Fibroblast of lung (primary cell): ENCODE measurements around the gene TOMM6. TPM values are rescaled to one million over a fixed set of nuclear protein-coding genes. Genes with fewer than 3 reads are reported as not detected.

Experiments used
- DNase-seq, 2 donors: peaks; one replicate each; pipeline versions ENCODE4 v3.0.0 to v3.0.0-alpha.2; 2010; ENCODE audit warnings: low read depth in 2 of 2
- H2AFZ ChIP-seq: 2 replicates; pipeline ENCODE4 v1.5.1; 2012; ENCODE audit warnings: low read length, control low read depth, inconsistent platforms
- H3K27ac ChIP-seq: 2 replicates; pipeline ENCODE4 v1.5.1; 2011; ENCODE audit warnings: low read length, control low read depth; ENCODE audit not compliant: insufficient read depth
- H3K27me3 ChIP-seq: 2 replicates; pipeline ENCODE4 v1.5.1; 2011; ENCODE audit warnings: mild to moderate bottlenecking, low read length; ENCODE audit not compliant: control insufficient read depth, insufficient read depth
- H3K36me3 ChIP-seq: 2 replicates; pipeline ENCODE4 v1.5.1; 2011; ENCODE audit warnings: low read length; ENCODE audit not compliant: control insufficient read depth, insufficient read depth
- H3K4me1 ChIP-seq: 2 replicates; pipeline ENCODE4 v1.5.1; 2011; ENCODE audit warnings: low read length; ENCODE audit not compliant: control insufficient read depth, insufficient read depth; ENCODE audit errors: extremely low read depth
- H3K4me2 ChIP-seq: 2 replicates; pipeline ENCODE4 v1.5.1; 2011; ENCODE audit warnings: low read length, control low read depth; ENCODE audit not compliant: insufficient read depth; ENCODE audit errors: extremely low read depth
- H3K4me3 ChIP-seq, 4 experiments: fragments of 200-600 bp in 1 of 4; sonication (generic) in 1 of 4; replicated peaks in 1 of 4; 2 replicates each; pipeline ENCODE4 v1.5.1; 2011 to 2016; ENCODE audit warnings: low read length in 4 of 4, low read depth in 3 of 4, mild to moderate bottlenecking in 3 of 4, control low read depth in 2 of 4, inconsistent platforms in 1 of 4, mixed read lengths in 1 of 4; ENCODE audit not compliant: insufficient read depth in 1 of 4; ENCODE audit errors: control extremely low read depth in 1 of 4
- H3K79me2 ChIP-seq: 2 replicates; pipeline ENCODE4 v1.5.1; 2012; ENCODE audit warnings: mild to moderate bottlenecking, low read length, inconsistent platforms; ENCODE audit not compliant: control insufficient read depth, insufficient read depth
- H3K9ac ChIP-seq: 2 replicates; pipeline ENCODE4 v1.5.1; 2011; ENCODE audit warnings: mild to moderate bottlenecking, low read length, control low read depth; ENCODE audit not compliant: insufficient read depth
- H3K9me3 ChIP-seq: 2 replicates; pipeline ENCODE4 v1.5.1; 2012; ENCODE audit warnings: low read depth, low read length; ENCODE audit not compliant: control insufficient read depth, insufficient read depth
- H4K20me1 ChIP-seq: 2 replicates; pipeline ENCODE4 v1.5.1; 2011; ENCODE audit warnings: low read length; ENCODE audit not compliant: control insufficient read depth, insufficient read depth; ENCODE audit errors: extremely low read depth
- EZH2 ChIP-seq: IDR thresholded peaks from 2 replicates; pipeline ENCODE4 v1.5.1; 2012; ENCODE audit warnings: low read length, control low read depth, mild to moderate bottlenecking; ENCODE audit errors: missing control alignments
- polyA plus RNA-seq, 2 donors: library from polyadenylated mRNA; depleted of rRNA in 1 of 2; stranded (reverse) in 1 of 2; unstranded in 1 of 2; fragments of >200 nt; gene quantifications; 2 replicates each; pipeline ENCODE4 v1.2.1, GENCODE V29; 2011 to 2012; ENCODE audit warnings: missing spikeins in 1 of 2
- total RNA-seq: library from RNA; depleted of rRNA; stranded (reverse); fragments of >200 nt; gene quantifications from 2 replicates; pipeline ENCODE4 v1.2.1, GENCODE V29; 2014
- TF ChIP-seq, protein P1 (sequence below), 2 donors: IDR thresholded peaks in 1 of 2; conservative IDR thresholded peaks in 1 of 2; 1 replicate in 1 of 2; 2 replicates in 1 of 2; pipeline ENCODE4 v1.5.1; 2011 to 2012; ENCODE audit warnings: low read length in 2 of 2, control low read depth in 1 of 2, inconsistent platforms in 1 of 2, low read depth in 1 of 2, mild to moderate bottlenecking in 1 of 2

The TOMM6 gene
- total and polyA plus RNA-seq, 2 donors (not counting 1 experiment from before 2014, with no cell fraction given): 54.7 to 324 TPM

DNA sequence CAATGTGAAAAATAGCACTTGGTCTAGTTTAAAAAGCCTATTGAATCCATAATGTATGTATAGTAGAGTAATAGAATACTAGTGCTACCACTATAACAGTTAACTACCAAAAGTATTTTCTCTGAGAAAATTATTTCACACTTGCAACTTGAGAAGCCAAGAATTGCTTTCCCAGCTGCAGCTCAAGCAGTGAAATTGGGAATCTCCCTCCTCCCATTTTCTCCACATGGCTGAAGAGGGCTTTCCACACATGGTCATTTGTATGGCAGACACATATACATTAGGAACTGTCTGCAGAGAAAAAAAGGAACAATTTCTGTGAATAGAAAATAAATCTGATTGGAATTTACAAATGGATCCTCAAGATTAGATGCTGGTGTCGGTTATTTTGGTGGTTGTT is 34.5 kb downstream of the TOMM6 start:
- Histone ChIP-seq H3K27ac (no peak overlapping the region), H3K4me1 (no peaks in the 10 kb centered on the region), H3K4me2 (no peak overlapping the region), H3K36me3 (no peaks in the 10 kb centered on the region), H3K79me2 (no peaks in the 10 kb centered on the region), H2AFZ (no peak overlapping the region), H3K27me3 (no peaks in the 10 kb centered on the region), H3K9me3 (no peaks in the 10 kb centered on the region), H3K4me3 (no peak overlapping the region), H4K20me1 (no peaks in the 10 kb centered on the region), H3K9ac (no peak overlapping the region)
- TF ChIP-seq EZH2: no peak
- TF ChIP-seq, protein P1, sequence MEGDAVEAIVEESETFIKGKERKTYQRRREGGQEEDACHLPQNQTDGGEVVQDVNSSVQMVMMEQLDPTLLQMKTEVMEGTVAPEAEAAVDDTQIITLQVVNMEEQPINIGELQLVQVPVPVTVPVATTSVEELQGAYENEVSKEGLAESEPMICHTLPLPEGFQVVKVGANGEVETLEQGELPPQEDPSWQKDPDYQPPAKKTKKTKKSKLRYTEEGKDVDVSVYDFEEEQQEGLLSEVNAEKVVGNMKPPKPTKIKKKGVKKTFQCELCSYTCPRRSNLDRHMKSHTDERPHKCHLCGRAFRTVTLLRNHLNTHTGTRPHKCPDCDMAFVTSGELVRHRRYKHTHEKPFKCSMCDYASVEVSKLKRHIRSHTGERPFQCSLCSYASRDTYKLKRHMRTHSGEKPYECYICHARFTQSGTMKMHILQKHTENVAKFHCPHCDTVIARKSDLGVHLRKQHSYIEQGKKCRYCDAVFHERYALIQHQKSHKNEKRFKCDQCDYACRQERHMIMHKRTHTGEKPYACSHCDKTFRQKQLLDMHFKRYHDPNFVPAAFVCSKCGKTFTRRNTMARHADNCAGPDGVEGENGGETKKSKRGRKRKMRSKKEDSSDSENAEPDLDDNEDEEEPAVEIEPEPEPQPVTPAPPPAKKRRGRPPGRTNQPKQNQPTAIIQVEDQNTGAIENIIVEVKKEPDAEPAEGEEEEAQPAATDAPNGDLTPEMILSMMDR (conservative IDR thresholded peaks at IDR 0.05 in 1 of 2, IDR thresholded peaks at IDR 0.05 in 1 of 2; ENCODE audit: low read depth in 1 of 2, low read length in 2 of 2): no peak
- DNase-seq: no peak

DNA sequence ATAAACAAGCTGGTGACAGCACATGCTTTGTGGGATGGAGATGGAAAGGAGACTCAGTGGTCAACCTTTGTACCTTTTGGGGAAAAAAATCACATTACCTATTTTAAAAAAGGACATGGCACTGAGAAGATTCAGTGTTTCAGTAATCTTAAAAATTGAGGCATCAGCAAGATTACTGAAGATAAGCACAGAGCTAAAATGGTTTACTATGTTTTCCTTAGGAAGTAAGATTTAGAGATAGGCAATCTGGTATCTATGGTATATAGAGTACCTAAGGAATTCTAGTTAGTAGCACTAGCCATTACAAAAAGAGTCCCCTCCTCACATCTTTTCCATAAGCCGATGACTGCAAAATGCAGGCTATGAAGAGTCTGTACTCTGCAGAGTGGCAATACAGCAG is 35.7 kb downstream of the TOMM6 start:
- no peak overlapping the region for H3K4me2 ChIP-seq
- H3K4me1 ChIP-seq: no peaks in the 10 kb centered on the region
- H3K9ac ChIP-seq: no peak overlapping the region
- no peaks in the 10 kb centered on the region for H3K36me3 ChIP-seq
- H3K4me3 ChIP-seq: no peak overlapping the region
- H3K27ac ChIP-seq: no peak overlapping the region
- no peak overlapping the region for H2AFZ ChIP-seq
- no peaks in the 10 kb centered on the region for H3K9me3 ChIP-seq
- no peaks in the 10 kb centered on the region for H3K79me2 ChIP-seq
- TF ChIP-seq, protein P1 (conservative IDR thresholded peaks at IDR 0.05 in 1 of 2, IDR thresholded peaks at IDR 0.05 in 1 of 2; ENCODE audit: low read depth in 1 of 2, low read length in 2 of 2): no peak
- no peak for TF ChIP-seq EZH2
- DNase-seq: no peak
- no peaks in the 10 kb centered on the region for H4K20me1 ChIP-seq
- H3K27me3 ChIP-seq: no peaks in the 10 kb centered on the region

DNA sequence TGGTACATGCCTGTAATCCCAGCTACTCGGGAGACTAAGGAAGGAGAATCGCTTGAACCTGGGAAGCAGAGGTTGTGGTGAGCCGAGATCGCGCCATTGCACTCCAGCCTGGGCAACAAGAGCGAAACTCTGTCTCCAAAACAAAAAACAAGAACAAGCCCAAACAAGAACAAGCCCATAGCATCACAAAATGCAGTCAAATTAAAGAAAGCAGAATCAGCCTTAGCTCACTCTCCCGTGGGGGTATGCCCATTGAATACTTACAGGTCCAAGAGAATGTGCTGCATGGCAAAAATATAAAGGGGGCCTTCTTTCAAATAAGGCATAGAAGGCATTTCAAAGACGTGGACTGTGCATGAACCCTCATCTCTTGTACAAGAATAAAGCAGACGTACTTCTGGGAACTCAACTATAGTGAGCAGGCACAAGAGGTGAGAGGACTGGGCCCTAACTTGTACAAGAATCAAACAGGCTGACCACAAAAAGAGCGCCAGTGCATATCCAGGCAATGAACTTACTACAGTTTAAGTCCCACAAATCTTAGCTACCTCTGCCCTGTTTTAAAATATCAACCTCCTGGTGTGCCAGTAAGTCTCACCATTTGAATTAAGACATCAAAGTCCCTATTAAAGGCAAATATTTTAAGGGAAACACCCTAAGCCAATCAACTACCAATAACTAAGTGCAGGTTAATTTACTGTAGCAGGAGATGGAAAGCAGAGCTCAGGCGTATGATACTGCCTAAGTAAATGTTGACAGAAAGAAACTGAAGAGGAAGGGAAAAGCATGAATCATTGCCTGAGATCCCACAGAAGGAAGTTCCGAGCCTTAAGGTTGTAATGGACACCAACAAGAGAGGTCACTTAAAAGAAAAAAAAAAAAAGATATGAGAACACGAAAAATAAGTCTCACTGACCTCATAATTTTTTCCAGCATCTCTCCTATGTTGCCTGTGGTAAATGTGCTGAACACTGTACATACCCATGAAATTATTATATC is 37.4 kb downstream of the TOMM6 start:
- Histone ChIP-seq H3K79me2 (no peaks in the 10 kb centered on the region), H3K27ac (no peak overlapping the region), H4K20me1 (no peaks in the 10 kb centered on the region), H2AFZ (no peak overlapping the region), H3K4me1 (no peaks in the 10 kb centered on the region), H3K27me3 (no peaks in the 10 kb centered on the region), H3K9ac (no peak overlapping the region), H3K36me3 (no peaks in the 10 kb centered on the region), H3K4me2 (no peak overlapping the region), H3K4me3 (no peak overlapping the region), H3K9me3 (no peaks in the 10 kb centered on the region)
- TF ChIP-seq EZH2: no peak
- TF ChIP-seq, protein P1 (conservative IDR thresholded peaks at IDR 0.05 in 1 of 2, IDR thresholded peaks at IDR 0.05 in 1 of 2; ENCODE audit: low read depth in 1 of 2, low read length in 2 of 2): no peak
- peak in 1 of 2 donors; percentile 61 for DNase-seq
